HCEC 1CT (cell line): ENCODE measurements around the gene SPIRE1.
"Not testable (repeated sequence)": the region's sequence is repeated elsewhere in the genome, so short reads cannot be mapped to it uniquely, and the experiment has no call there.

ENCODE experiments used
- DNase-seq: peaks from one replicate; pipeline ENCODE4 v3.0.0-alpha.2; 2017

The SPIRE1 gene

DNA sequence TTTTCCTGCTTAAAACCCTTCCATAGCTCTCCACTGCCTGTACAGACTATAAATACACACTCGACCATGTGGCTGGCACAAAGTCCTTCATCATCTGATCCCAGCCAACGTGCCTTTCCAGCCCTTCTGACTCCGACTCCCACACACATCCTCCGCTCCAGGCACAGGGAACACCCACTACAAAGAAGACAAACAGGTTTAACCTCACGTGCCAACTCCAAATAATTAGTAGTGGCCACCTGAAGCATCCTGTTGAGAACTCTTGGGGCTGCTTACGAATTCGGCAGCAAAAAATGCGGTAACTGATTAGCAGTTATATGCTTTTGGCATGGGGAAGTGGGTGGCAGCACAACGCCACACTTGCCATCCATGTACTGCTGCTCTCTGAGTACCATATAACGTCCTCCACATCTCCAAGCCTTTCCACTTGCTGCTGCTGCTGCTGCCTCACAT is 12.1 kb downstream of the SPIRE1 start:
- DNase-seq = no peak

- DNase-seq = no peak
These were observed 12.7 kb downstream of the SPIRE1 start for GRCh38 chr18:12645254-12645653.

- peak; percentile 18 for DNase-seq
These were observed 14.2 kb downstream of the SPIRE1 start for GRCh38 chr18:12643756-12644155.

DNA sequence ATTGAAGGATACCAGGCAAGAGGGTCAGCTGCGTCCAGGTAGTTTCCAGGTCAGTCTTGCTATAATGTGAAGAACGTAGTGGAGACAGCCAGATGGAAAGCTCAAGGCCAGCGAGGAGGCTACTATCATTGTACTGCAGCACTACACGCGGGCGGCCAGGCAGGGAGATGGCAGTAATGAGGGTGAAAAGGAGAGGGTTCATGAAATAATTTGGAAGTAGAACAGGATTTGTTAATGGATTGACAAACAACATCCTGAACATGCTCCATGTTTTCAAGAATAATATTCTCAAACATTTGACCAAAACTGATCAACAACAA is 17.1 kb downstream of the SPIRE1 start:
- no peak for DNase-seq

- DNase-seq = peak; percentile 89
These were observed 17.7 kb downstream of the SPIRE1 start for GRCh38 chr18:12639990-12640880.

GRCh38 chr18:12638644-12639124 is 19.2 kb downstream of the SPIRE1 start:
- DNase-seq = no peak

- peak; percentile 85 for DNase-seq
These were observed 19.8 kb downstream of the SPIRE1 start for GRCh38 chr18:12637901-12638643.

DNA sequence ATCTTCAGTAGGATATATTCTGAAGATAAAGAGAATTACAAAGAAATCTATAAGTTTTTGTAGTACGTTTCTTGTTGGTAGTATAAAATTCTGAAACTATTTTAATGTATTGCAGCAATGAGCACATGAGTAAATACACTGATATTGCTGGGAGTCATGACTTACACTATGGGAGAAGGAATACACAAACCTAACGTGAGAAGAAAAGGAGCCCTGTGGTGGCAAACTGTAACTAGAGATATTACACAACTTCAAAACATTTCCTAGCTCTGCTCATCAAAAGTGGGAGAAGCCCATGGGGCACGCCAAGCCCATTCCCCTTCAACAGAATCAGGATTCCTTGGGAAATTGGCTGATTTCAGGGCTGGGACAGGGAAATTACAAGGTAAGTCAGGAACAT is 20.5 kb downstream of the SPIRE1 start:
- DNase-seq = peak; percentile 70

DNA sequence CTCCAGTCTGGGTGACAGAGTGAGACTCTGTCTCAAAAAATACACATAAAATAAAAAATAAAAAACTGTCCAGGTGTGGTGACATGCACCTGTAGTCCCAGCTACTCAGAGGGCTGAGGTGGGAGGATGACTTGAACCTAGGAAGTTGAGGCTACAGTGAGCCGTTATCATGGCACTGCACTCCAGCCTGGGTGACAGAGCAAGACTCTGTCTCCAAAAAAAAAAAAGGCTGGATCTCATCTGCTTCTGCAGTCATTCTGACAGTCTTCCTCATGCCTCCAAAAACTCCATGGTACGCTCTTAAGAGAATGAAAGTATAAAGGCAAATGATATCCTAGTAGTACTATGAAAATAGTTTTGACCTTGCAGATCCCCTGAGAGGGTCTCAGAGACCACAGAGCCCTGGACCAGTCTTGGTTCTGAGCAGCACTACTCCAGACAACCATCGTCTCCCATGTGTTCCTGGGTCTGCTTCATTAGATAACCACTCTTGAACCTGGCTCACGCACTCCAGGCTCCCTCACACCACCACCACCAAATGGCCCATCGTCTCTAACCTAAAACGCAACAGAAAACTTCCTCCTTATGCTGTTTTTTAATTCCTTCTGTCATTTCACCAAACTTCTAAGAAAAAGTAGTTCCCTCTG is 26.0 kb downstream of the SPIRE1 start:
- DNase-seq = no peak

GRCh38 chr18:12630136-12630535 is 27.8 kb downstream of the SPIRE1 start:
- DNase-seq = peak; percentile 71

GRCh38 chr18:12628706-12629702 is 28.9 kb downstream of the SPIRE1 start:
- DNase-seq = peak; percentile 89

- not testable (repeated sequence) for DNase-seq
These were observed 30.7 kb downstream of the SPIRE1 start for GRCh38 chr18:12627199-12627598.

DNA sequence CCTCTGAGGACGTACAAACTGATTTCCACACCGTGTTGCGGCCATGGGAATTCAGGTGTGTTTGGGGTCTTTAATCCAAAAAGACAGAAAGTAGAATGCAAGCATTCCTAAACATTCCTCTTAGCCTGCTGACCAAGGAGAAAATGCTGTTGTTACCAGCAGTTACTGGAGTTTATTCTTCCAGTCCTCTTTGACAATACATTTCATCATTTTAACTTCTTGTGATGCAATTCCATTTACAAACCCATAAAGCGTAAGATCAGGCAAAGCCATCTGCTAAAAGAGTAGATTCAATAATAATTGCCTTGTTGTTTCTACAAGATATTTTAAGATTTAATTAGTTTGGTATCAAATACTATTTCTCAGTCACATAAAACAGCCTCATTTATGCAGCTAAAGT is 32.7 kb downstream of the SPIRE1 start:
- no peak for DNase-seq

DNA sequence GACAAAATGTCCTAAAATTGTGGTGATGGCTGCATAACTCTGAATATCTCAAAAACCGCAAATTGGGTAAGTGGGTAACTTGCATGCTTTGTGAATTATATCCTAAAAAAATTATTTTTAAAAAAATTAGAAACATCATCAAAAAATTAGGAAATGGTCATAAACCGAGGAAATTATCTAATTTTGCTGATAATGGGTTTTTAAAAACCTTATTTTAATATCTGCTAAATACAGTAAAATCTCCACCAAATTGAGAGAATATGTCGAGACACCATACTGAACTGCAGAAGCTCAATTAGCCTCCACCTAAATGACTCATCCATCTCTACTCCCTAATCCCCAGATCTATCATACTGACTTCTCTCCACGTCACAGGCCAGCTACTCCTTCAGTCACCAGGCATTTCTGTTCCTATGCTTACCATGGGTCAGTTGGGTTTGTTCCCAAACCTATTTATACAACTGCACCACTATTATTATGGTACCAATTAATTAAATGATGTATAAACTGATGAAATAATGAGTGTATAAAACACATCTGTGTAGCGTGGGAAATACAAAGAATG is 36.1 kb downstream of the SPIRE1 start:
- peak; percentile 97 for DNase-seq

DNA sequence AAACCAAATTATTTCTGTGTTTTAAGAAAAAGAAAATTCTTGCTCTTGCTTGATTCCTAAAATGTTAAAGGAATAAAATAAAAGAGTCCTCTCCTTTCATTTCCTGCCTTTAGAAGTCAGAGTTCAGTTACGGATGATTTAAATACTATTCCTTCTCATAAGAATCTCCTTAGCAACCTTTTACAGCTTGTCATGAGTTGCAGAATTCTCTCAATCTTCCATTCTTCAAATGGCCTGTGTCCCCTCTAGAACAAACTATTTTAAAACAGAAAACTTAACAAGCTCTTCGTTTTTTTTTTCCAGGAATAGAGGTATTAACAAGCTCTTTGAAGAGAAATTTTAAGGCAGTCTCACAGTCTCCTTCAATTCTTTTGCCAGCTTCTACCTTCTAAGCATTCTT is 42.2 kb downstream of the SPIRE1 start:
- no peak for DNase-seq

- peak; percentile 25 for DNase-seq
These were observed 49.6 kb downstream of the SPIRE1 start for GRCh38 chr18:12608301-12608700.

GRCh38 chr18:12606592-12607315 is 51.2 kb downstream of the SPIRE1 start:
- peak; percentile 87 for DNase-seq

DNA sequence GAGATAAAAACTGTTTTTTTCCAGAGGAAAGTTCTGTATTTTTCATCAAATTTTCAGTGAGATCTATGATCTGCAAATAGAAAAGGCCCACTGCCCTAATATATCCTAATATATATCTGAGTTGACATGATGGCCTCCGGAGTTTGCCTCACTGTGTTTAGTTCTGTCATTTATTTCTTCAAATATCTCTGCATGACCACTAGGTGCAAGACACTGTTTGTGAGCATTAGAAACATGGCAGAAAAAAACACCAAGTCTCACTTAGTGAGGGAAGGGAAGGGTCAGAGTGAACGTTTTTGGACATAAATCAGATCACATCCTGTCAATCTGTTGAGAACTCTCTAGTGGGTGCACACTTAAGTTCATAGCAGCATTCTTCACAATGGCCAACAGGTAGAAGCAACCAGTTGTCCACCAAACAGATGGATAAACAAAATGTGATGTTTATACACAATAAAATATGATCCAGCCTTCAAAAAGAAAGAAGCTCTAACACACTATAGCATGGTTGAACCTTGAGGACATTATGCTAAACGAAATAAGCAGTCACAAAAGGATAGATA is 53.4 kb downstream of the SPIRE1 start:
- DNase-seq = no peak

GRCh38 chr18:12599966-12600365 is 57.9 kb downstream of the SPIRE1 start:
- peak; percentile 51 for DNase-seq

- DNase-seq = no peak
These were observed 58.4 kb downstream of the SPIRE1 start for GRCh38 chr18:12599543-12599942.
